ENCODE data around the gene IMMP2L.
A peak's percentile ranks its signal among the peaks of the same experiment; 100 is the strongest.

The IMMP2L gene

DNA sequence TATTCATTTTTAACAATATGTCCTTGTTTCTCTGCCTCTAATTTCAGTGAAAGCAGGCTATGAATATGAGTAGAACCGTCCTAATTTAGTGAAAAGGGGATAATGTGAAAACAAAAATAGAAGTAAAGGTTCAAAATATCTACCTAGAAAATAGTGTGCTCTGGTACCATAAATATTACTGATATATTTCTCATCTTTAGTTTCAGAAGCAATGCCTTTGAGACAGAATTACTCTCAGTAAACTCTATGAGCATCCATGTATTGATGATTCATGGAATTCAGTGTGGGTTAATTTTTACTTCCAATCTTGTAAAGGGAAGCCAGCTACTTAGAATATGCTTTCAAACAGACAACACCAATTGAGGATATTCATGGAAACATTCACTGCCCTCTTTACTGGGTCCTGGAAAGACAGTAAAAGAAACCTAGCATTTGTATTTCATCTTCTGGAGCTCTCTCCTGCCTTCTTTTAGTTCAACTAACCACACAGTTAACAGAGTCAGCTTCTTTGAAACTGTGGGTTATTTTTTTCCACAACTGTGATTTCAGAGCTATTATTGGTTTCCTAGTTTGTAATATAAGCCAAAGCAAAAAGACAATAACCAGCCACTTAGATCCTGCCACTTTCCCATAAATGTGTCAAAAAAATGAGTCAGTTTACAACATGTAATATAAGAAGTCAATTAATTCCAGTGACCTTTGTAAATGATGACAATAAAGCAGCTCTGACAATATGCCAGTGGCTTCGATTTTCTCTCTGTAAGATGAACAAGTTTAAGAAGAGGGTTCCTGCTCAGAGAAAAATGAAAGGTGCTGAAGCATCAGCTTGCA is 469.7 kb downstream of the IMMP2L start:
- TF ChIP-seq, protein P1, sequence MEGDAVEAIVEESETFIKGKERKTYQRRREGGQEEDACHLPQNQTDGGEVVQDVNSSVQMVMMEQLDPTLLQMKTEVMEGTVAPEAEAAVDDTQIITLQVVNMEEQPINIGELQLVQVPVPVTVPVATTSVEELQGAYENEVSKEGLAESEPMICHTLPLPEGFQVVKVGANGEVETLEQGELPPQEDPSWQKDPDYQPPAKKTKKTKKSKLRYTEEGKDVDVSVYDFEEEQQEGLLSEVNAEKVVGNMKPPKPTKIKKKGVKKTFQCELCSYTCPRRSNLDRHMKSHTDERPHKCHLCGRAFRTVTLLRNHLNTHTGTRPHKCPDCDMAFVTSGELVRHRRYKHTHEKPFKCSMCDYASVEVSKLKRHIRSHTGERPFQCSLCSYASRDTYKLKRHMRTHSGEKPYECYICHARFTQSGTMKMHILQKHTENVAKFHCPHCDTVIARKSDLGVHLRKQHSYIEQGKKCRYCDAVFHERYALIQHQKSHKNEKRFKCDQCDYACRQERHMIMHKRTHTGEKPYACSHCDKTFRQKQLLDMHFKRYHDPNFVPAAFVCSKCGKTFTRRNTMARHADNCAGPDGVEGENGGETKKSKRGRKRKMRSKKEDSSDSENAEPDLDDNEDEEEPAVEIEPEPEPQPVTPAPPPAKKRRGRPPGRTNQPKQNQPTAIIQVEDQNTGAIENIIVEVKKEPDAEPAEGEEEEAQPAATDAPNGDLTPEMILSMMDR (IDR thresholded peaks at IDR 0.05; ENCODE audit: low read depth, low read length) = no peak
- no peak for DNase-seq (ENCODE audit: extremely low read depth, low read depth)

DNA sequence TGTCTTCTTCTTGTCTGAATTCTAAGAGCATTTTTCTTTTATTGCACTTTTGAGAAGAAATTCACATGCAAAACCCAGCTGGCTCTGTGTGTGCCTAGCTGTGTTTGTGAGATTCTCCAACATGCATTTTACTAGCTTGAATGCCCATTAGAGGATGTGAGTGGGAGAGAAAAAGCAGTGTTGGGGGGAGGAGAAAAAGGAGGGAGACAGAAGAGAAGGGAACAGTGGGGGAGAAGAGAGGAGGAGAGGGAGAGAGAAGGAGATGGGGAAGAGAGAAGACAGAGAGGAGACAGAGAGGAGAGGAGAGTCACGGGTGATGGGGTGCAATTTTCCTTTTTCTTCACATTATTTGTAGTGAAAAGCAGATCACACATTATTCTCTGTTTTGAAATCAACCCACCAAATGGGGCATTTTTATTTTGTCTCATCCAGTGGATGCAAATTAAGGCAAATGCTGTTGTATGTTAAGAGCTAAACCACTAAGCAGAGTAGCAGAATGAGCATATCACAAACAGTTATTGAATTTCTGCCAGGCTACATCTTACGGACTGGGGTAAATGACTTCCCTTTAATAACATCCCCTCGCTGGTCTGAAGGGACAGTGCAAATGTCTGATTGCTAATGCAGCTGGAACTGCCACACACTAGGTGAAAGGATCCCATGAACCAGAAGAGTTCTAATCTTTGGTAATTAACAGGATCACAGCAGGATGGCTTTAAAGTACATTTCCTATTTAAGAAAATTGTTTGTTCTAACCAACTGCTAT is 470.5 kb downstream of the IMMP2L start:
- no peak for DNase-seq (ENCODE audit: extremely low read depth, low read depth)
- TF ChIP-seq, protein P1 (IDR thresholded peaks at IDR 0.05; ENCODE audit: low read depth, low read length) = no peak

DNA sequence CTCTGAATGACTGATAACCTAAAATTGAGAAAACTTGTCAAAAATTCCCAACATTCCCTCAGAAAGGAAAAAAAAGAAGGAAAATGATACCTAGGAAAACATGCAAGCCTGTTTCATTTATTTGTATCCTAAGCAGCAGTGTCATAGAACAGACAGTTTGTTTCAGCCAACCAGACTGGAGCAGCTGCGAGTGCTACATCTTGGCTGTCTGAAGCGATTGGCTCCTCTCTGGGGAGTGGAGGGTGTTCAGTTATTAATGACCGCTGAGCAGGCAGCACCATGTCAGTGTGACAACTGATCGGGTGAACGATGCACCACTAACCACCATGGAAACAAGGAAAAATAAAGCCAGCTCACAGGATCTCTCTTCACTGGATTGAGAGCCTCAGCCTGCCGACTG is 471.4 kb downstream of the IMMP2L start, which contains the start of gene LRRN3:
Gene LRRN3, plus strand, starts transcription at position 282 of the 400 bp plus-strand sequence. CDS start 31,646 bp downstream, outside the sequence.
- TF ChIP-seq, protein P1 (IDR thresholded peaks at IDR 0.05; ENCODE audit: low read depth, low read length) = no peak
- no peak for DNase-seq (ENCODE audit: extremely low read depth, low read depth)

DNA sequence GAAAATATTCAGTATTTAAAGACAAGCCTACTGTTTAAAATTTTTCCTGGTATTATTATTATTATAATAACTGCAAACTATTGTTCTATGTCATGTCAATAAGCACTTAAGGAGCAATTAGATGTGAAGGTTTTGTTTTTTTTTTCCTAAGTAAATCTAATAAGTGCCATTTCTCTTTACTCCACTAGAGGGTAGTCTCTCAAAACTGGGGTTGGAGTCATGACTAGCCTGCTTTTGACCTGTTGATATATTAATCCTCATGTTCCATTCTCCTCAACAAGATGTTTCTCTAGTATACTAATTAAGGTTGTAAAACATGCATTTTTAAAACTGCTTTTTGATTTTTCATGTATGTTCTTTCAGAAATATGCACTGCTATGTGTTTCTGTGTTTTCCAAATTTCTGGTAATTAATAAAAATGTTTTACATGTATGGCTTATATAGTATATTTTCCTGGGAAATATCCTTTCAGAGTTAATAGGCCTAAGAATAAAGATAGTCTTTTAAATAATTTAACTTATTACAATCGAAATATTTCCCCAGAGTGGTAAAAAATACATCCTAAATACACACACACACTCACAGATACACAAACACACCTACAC is 472.4 kb downstream of the IMMP2L start:
- TF ChIP-seq, protein P1 (IDR thresholded peaks at IDR 0.05; ENCODE audit: low read depth, low read length) = peak; percentile 76
- peak; percentile 24 for DNase-seq (ENCODE audit: extremely low read depth, low read depth)

DNA sequence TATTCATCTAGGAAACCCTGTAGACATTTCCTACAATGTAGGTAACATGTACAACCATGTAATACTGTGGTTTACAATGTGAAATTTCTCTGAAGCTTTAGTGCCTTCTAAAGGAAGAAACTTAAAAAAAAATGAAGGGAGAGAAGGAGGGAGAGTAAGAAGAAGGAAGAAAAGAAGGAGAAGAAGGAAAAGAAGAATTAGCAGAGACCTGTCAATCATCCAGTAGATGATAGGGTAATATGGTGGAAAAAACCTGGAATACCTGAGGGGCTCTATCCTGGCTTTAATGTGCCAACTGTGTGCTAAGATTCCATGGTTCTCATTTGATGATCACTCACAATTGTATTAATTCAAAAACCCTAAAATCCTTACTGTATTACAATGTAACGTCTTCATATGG is 474.0 kb downstream of the IMMP2L start:
- DNase-seq (ENCODE audit: extremely low read depth, low read depth) = no peak
- TF ChIP-seq, protein P1 (IDR thresholded peaks at IDR 0.05; ENCODE audit: low read depth, low read length) = no peak

DNA sequence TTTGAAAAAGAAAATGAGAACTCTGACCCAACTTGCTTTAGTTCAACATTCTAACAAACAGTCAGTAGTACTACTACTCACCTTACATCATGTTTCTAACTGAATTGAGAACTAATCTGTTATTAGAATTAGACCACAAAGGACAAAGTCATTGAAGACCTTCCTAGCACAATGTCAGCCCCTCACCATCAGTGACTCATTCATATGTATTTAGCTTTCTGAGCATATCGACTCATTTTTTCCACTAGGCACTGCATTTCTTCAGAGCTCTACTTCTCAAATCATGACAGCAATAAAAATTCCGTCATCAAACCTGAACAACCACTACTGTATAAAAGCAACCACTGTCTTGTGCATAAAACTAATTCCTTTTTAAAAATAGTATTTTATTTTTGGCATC is 475.8 kb downstream of the IMMP2L start:
- TF ChIP-seq, protein P1 (IDR thresholded peaks at IDR 0.05; ENCODE audit: low read depth, low read length) = no peak
- DNase-seq (ENCODE audit: extremely low read depth, low read depth) = no peak
